ENCODE measurements around the gene MED10.

GRCh38 chr5:6411141-6411540 is 32.8 kb upstream of the MED10 start:
- no peak for TF ChIP-seq CTCF (IDR thresholded peaks at IDR 0.05)
- no peak for TF ChIP-seq POLR2A (IDR thresholded peaks at IDR 0.05)
